CD4-positive, alpha-beta T cell (primary cell): ENCODE measurements around the gene RASL11A. TPM values are rescaled to one million over a fixed set of nuclear protein-coding genes. Genes with fewer than 3 reads are reported as not detected.
A peak's percentile ranks its signal among the peaks of the same experiment; 100 is the strongest.

ENCODE experiments used
- ATAC-seq: fragments of 200-7000 bp; cut with Tn5 transposase; one replicate; pipeline ENCODE4 v1.10.0; 2022; ENCODE audit warnings: mild to moderate bottlenecking; ENCODE audit not compliant: poor library complexity
- CTCF ChIA-PET: fragments of 350-600 bp; sonication (Branson Sonifier 250); formaldehyde crosslinking; loops from one replicate; lab custom pipeline; 2021; ENCODE audit warnings: antibody characterized with exemption, inconsistent platforms; lab: Charles Lee
- POLR2A ChIA-PET: fragments of 350-600 bp; sonication (Branson Sonifier 250); formaldehyde crosslinking; loops from one replicate; lab custom pipeline; 2021; ENCODE audit warnings: antibody characterized with exemption, inconsistent platforms; lab: Charles Lee
- DNase-seq, 14 experiments: peaks; one replicate each; pipeline ENCODE4 v3.0.0-alpha.2; 2013 to 2020; ENCODE audit warnings: mixed read lengths in 2 of 14
- H3K27ac ChIP-seq, 2 donors: one replicate each; pipeline versions ENCODE4 v1.5.1 to v1.7.0; 2013; ENCODE audit warnings: low read length in 2 of 2, low read depth in 1 of 2, mild to moderate bottlenecking in 1 of 2
- H3K27me3 ChIP-seq, 2 experiments: 1 replicate in 1 of 2; 2 replicates in 1 of 2; pipeline versions ENCODE4 v1.6.1 to v1.7.0; 2013; ENCODE audit warnings: low read length in 2 of 2, control low read depth in 1 of 2, mild to moderate bottlenecking in 1 of 2, moderate library complexity in 1 of 2; ENCODE audit not compliant: insufficient read depth in 2 of 2, control insufficient read depth in 1 of 2
- H3K36me3 ChIP-seq: one replicate; pipeline ENCODE4 v1.6.1; 2013; ENCODE audit warnings: low read length, control low read depth; ENCODE audit not compliant: insufficient read depth
- H3K4me1 ChIP-seq: one replicate; pipeline ENCODE4 v1.6.1; 2013; ENCODE audit warnings: low read length, control low read depth; ENCODE audit not compliant: insufficient read depth
- H3K4me3 ChIP-seq: one replicate; pipeline ENCODE4 v1.5.1; 2013; ENCODE audit warnings: mild to moderate bottlenecking, low read length, moderate library complexity
- H3K9me3 ChIP-seq, 2 experiments: 1 replicate in 1 of 2; 2 replicates in 1 of 2; pipeline versions ENCODE4 v1.6.1 to v1.7.0; 2013; ENCODE audit warnings: low read length in 2 of 2, mild to moderate bottlenecking in 2 of 2, control low read depth in 1 of 2, moderate library complexity in 1 of 2; ENCODE audit not compliant: control insufficient read depth in 1 of 2, insufficient read depth in 1 of 2
- H3K27ac Mint-ChIP-seq: one replicate; pipeline ENCODE4 v1.8.0; 2020; ENCODE audit warnings: mixed read lengths
- H3K27me3 Mint-ChIP-seq: one replicate; pipeline ENCODE4 v1.8.0; 2021; ENCODE audit warnings: mixed read lengths
- H3K36me3 Mint-ChIP-seq: one replicate; pipeline ENCODE4 v1.8.0; 2021; ENCODE audit warnings: low read depth, mixed read lengths
- H3K4me1 Mint-ChIP-seq: one replicate; pipeline ENCODE4 v1.8.0; 2021; ENCODE audit warnings: low read depth, mixed read lengths
- H3K4me3 Mint-ChIP-seq: one replicate; pipeline ENCODE4 v1.8.0; 2020; ENCODE audit warnings: mild to moderate bottlenecking, mixed read lengths
- H3K9me3 Mint-ChIP-seq: one replicate; pipeline ENCODE4 v1.8.0; 2020; ENCODE audit warnings: mixed read lengths
- CTCF ChIP-seq: fragments of 200-600 bp; IDR thresholded peaks from one replicate; pipeline ENCODE4 v1.8.0; 2022; ENCODE audit warnings: antibody characterized with exemption, mild to moderate bottlenecking
- intact Hi-C, 2 experiments: fragments of 100-400 bp; cut with DNase I in 1 of 2; cut with micrococcal nuclease in 1 of 2; formaldehyde crosslinking; loops; one replicate each; pipeline versions ENCODE4 v1.15.1 to v1.9.0; 2023 to 2025; cut with DNase I, micrococcal nuclease
- total RNA-seq, 174 experiments: library from RNA in 2 of 174; stranded (reverse) in 2 of 174; gene quantifications; one replicate each; pipeline ENCODE4 v1.2.3 and lab custom pipeline; 2021 to 2026

The RASL11A gene
- total RNA-seq, 2 experiments from 2014 or later, result 2.9 to 4.7 TPM

- H3K4me1 Mint-ChIP-seq, result peaks cover 63% of the 10 kb centered on the region
- peak overlapping the region; percentile 95 for H3K4me3 Mint-ChIP-seq
- intact Hi-C loops, result loop anchor here (1.0 to 10.0 kb wide), 11 partner anchors 20 to 1946 kb away; partner anchors contain the start of genes CDK8 (in 1 of the 2), GTF3A (in 1 of the 2), LNX2 (in 1 of the 2) and MTIF3 (in 1 of the 2)
- H3K27me3 Mint-ChIP-seq, result no peaks in the 10 kb centered on the region
- no peaks in the 10 kb centered on the region for H3K27me3 ChIP-seq
- H3K27ac ChIP-seq, result peak overlapping the region; percentile 90 to 98
- H3K36me3 Mint-ChIP-seq, result peaks cover 55% of the 10 kb centered on the region
- H3K36me3 ChIP-seq, result peaks cover 26% of the 10 kb centered on the region
- peaks cover 23% of the 10 kb centered on the region for H3K4me1 ChIP-seq
- ATAC-seq (peak; percentile 61), DNase-seq (no peak)
- H3K27ac Mint-ChIP-seq, result peak overlapping the region; percentile 99
- CTCF ChIA-PET, result interaction anchor here (0.8 kb wide), 1 partner anchor 20 kb away, joined by 3 read pairs; the partner anchor contains the start of gene RASL11A
- no peaks in the 10 kb centered on the region for H3K9me3 Mint-ChIP-seq
- H3K9me3 ChIP-seq, result no peaks in the 10 kb centered on the region
- no peak for TF ChIP-seq CTCF
- peak overlapping the region; percentile 69 for H3K4me3 ChIP-seq
- POLR2A ChIA-PET, result interaction anchor here (0.6 to 1.1 kb wide), 21 partner anchors 11 to 898 kb away, joined by 3 to 16 read pairs (median 5); partner anchors contain the start of genes LNX2, MTIF3 and RASL11A
These were observed 19.8 kb upstream of the RASL11A start for GRCh38 chr13:27250833-27251165.

- no peak for TF ChIP-seq CTCF
- Histone ChIP-seq H3K4me3 (peak within 1 kb of the TSS; percentile 69), H3K27me3 (no peaks in the 10 kb centered on the region), H3K9me3 (no peaks in the 10 kb centered on the region), H3K36me3 (peaks cover 32% of the 10 kb centered on the region), H3K4me1 (peaks cover 23% of the 10 kb centered on the region), H3K27ac (peak within 1 kb of the TSS; percentile 90 to 98)
- DNase-seq, result peak; percentile 85 to 97 (median 90)
- CTCF ChIA-PET, result interaction anchor here (0.8 kb wide), 1 partner anchor 19 kb away, joined by 3 read pairs; the partner anchor contains the start of gene RASL11A
- peak within 1 kb of the TSS; percentile 99 for H3K27ac Mint-ChIP-seq
- ATAC-seq, result peak; percentile 89
- H3K27me3 Mint-ChIP-seq, result no peaks in the 10 kb centered on the region
- intact Hi-C loops, result loop anchor here (1.0 to 10.0 kb wide), 12 partner anchors 18 to 1947 kb away; partner anchors contain the start of genes CDK8 (in 1 of the 2), GTF3A (in 1 of the 2), LNX2 (in 1 of the 2) and MTIF3 (in 1 of the 2)
- H3K4me1 Mint-ChIP-seq, result peaks cover 65% of the 10 kb centered on the region
- POLR2A ChIA-PET, result interaction anchor here (0.6 to 1.1 kb wide), 21 partner anchors 10 to 897 kb away, joined by 3 to 16 read pairs (median 5); partner anchors contain the start of genes LNX2, MTIF3 and RASL11A
- H3K9me3 Mint-ChIP-seq, result no peaks in the 10 kb centered on the region
- peak within 1 kb of the TSS; percentile 95 for H3K4me3 Mint-ChIP-seq
- peaks cover 62% of the 10 kb centered on the region for H3K36me3 Mint-ChIP-seq
These were observed 19.2 kb upstream of the RASL11A start, which contains the start of gene RPL21 for GRCh38 chr13:27251166-27252091. RPL21 (plus strand) TSS chr13:27251558; CDS start chr13:27253777, 2,219 bp downstream.

GRCh38 chr13:27252467-27252866 lies 18.2 kb upstream of the RASL11A start:
- Histone ChIP-seq H3K4me3 (peak overlapping the region; percentile 69), H3K9me3 (no peaks in the 10 kb centered on the region), H3K27ac (peak overlapping the region; percentile 90 to 98), H3K4me1 (peaks cover 23% of the 10 kb centered on the region), H3K27me3 (no peaks in the 10 kb centered on the region), H3K36me3 (peaks cover 43% of the 10 kb centered on the region)
- no peak for TF ChIP-seq CTCF
- Mint-ChIP-seq H3K4me1 (peaks cover 68% of the 10 kb centered on the region), H3K27ac (peak overlapping the region; percentile 99), H3K4me3 (peak overlapping the region; percentile 95), H3K9me3 (no peaks in the 10 kb centered on the region), H3K36me3 (peaks cover 69% of the 10 kb centered on the region), H3K27me3 (no peaks in the 10 kb centered on the region)
- DNase-seq (no peak), ATAC-seq (no peak)
- intact Hi-C loops, result loop anchor here (1.0 to 10.0 kb wide), 10 partner anchors 17 to 1948 kb away; partner anchors contain the start of genes CDK8 (in 1 of the 2), GTF3A (in 1 of the 2), LNX2 (in 1 of the 2) and MTIF3 (in 1 of the 2)
- ChIA-PET CTCF (interaction anchor here (0.8 kb wide), 1 partner anchor 18 kb away, joined by 4 read pairs; the partner anchor contains the start of gene RASL11A), POLR2A (no interaction called here)
